HG02884 (cell line): Measurements from ENCODE around the gene LDLRAD2.
"Not testable (repeated sequence)": the region's sequence is repeated elsewhere in the genome, so short reads cannot be mapped to it uniquely, and the experiment has no call there.

ENCODE experiments used
- ATAC-seq: cut with Tn5 transposase; IDR thresholded peaks from one replicate; pipeline ENCODE4 v1.9.1; 2021; ENCODE audit warnings: mild to moderate bottlenecking, moderate library complexity; ENCODE audit not compliant: unreplicated experiment

The LDLRAD2 gene

DNA sequence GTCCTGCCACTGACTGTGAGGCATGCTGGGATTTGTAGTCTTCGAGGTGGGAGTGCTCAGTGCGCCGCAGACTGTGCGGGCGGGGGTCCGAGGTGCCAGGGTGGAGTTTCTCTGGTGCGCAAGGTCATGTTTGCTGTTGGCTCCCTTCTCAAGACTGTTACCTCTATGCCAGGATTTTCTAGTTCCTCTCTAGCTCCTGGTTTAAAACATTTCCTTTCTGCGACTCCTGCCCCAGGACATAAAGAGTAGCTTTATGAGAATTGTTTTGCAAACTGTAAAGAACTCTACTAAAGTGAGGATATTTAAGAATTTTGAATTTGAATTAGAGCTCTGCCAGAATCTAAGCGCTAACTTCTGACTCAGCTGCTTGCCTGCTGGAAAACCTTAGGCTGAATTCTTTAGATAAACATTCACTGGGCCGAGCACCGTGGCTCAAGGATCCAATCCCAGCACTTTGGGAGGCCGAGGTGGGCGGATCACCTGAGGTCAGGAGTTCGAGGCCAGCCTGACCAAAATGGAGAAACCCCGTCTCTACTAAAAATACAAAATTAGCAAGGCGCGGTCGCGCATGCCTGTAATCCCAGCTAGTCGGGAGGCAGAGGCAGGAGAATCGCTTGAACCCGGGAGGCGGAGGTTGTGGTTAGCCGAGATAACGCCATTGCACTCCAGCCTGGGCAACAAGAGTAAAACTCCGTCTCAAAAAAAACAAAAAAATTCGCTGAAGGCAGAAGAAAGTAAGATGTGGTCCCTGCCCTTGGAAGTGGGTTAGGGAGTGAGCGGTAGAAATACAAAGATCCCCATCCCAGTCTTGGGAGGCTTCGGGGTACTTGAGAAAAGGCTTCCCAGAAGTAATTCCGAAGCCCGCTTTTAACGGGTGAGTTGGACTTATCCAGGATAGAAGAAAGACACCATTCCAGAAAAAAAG, 28.1 kb upstream of the LDLRAD2 start:
- ATAC-seq, result no peak

- not testable (repeated sequence) for ATAC-seq
Measured at GRCh38 chr1:21785764-21786163, 26.3 kb upstream of the LDLRAD2 start.

DNA sequence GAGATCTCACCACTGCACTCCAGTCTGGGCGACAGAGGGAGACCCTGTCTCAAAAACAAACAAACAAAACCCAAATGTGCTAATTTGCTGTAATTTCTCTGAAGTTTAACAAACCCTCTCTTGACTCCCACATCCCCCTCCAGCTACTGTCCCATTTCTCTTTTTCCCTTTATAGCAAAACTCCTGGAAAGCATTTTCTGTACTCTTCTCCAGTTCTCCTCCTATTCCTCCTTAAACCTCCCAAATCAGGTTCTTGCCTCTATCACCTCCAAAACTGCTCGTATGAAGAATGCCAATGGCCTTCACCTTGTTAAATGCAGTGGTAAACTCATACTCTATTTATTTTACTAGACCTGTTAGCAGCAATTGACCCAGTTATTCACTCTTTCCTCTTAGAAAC, 25.4 kb upstream of the LDLRAD2 start:
- ATAC-seq, result no peak

DNA sequence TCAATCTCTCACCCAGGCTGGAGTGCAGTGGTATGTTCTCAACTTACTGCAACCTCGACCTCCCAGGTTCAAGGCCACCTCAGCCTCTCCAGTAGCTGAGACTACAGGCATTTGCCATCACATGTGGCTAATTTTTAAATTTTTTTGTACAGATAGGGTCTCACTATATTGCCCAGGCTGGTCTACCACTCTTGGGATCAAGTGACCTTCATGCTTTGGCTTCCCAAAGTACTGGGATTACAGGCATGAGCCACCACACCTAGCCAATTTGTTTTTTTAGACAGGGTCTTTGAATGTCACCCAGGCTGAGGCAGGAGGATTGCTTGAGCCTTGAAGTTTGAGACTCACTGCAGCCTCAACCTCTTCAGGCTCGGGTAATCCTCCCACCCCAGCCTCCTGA, 19.0 kb upstream of the LDLRAD2 start:
- no peak for ATAC-seq

DNA sequence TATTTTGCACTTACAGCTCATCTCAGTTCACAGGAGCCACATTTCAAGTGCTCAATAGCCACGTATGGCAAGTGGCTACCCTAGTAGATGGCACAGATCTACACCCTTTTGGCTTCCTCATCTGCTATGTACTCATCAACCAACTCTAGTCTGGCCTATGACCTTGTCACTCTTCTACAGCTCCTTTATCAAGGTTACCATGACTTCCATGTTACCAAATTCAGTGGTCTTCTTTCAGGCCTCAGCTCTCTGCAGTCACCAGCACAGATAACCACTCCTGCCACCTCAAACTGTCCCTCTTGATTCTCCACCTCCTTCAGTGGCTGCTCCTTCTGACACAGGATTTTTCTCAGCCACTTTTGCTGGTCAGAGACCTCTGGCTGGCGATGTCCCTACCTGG, 17.4 kb upstream of the LDLRAD2 start:
- ATAC-seq, result no peak

DNA sequence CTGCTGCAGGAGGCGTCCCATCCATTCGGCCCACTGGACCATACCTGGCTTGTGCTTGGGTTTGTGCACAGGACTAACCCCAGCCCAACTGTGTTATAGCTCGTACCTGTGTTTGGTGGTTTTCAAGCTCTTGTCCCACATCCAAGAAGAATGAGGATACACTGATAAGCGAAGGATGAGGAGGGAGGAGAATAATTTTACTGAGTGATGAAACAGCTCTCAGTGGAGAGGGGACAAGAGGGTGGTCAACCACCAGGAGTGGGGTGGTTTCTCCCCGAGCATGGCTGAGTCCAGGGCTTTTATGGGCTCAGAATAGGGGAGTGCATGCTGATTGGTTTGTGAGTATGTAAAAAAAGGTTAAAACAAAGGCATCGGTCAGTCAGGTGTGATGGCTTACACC, 17.0 kb upstream of the LDLRAD2 start:
- no peak for ATAC-seq

DNA sequence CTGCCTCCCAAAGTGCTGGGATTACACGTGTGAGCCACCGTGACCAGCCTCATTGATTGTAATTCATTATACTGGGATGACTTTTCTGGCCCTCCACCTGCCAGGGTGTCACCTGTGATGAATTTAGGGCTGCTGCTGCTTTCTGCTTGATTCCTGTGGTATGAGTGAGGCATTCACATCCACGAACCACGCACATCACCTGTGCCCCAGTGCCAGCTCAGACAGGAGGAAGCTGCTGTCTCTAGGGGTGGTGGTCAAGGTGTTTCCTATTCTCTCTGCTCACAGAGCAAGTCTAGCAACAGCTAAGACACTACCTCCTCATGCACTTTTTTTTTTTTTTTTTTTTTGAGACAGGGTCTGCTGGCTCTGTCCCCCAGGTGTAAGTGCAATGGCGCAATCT, 12.3 kb upstream of the LDLRAD2 start:
- no peak for ATAC-seq

- no peak for ATAC-seq
Measured at GRCh38 chr1:21801100-21801499, 11.0 kb upstream of the LDLRAD2 start.

DNA sequence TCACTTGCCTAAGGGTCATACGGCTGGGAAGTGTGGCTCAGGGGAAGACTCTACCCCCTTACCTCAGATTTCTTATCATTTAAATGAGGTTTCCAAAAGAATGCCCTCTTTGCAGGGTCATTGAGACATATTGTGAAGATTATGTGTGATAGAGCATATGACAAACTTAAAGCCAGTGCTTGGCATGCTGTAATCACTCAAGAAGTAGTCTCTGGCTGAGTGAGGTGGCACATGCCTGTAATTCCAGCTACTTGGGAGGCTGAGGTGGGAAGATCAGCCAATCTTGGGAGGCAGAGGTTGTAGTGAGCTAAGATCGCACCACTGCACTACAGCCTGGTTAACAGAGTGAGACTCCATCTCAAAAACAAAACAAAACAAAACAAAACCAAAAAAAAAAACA, 7.5 kb upstream of the LDLRAD2 start:
- no peak for ATAC-seq

- ATAC-seq, result no peak
Measured at GRCh38 chr1:21813542-21813941, 1.5 kb downstream of the LDLRAD2 start.

DNA sequence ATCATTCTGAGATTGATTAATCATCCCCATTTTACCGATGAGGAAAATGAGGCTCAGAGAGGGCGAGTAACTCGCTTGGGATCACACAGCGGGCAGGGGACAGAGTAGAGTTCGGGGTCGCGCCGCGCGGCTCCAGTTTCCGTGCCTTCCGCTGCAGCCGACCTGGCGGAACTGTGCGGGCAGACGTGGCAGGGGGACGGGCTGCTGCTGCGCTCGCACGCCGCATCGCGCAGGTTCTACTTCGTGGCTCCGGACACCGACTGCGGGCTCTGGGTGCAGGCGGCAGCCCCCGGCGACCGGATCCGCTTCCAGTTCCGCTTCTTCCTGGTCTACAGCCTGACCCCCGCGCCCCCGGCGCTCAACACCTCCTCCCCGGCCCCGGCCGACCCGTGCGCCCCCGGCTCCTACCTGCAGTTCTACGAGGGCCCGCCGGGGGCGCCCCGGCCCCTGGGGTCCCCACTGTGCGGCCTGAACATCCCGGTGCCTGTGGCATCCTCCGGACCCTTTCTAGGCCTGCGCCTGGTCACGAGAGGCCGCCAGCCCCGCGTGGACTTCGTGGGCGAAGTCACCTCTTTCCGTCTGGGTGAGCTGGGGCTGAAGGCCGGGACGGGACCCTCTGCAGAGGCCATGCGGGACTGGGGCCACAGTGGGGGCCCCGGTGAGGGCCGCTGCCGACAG, 2.3 kb downstream of the LDLRAD2 start:
- no peak for ATAC-seq

- ATAC-seq, result no peak
Measured at GRCh38 chr1:21814981-21815582, 3.0 kb downstream of the LDLRAD2 start.

- no peak for ATAC-seq
Measured at GRCh38 chr1:21815724-21816321, 3.8 kb downstream of the LDLRAD2 start.

- ATAC-seq, result no peak
Measured at GRCh38 chr1:21816602-21817302, 4.7 kb downstream of the LDLRAD2 start.

DNA sequence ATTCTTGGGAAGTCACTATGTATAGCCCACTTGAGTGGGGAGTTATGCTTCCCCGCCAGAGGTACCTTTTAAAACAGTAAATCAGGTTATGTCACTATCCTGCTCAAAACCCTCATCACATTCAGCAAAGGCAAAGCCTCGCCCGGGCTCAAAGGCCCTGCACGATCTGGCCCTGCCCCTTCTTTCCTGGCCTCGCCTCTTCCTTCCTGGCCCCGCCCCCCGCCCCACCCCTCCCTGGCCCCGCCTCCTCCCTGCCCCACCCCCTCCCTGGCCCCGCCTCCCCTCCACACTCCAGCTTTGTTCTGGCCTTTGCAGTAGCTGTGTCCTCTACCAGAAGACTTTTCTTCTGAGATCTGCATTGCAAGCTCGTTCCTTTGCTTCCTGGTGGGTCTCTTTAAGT, 6.6 kb downstream of the LDLRAD2 start:
- ATAC-seq, result no peak

- ATAC-seq, result no peak
Measured at GRCh38 chr1:21820597-21821232, 8.7 kb downstream of the LDLRAD2 start.

DNA sequence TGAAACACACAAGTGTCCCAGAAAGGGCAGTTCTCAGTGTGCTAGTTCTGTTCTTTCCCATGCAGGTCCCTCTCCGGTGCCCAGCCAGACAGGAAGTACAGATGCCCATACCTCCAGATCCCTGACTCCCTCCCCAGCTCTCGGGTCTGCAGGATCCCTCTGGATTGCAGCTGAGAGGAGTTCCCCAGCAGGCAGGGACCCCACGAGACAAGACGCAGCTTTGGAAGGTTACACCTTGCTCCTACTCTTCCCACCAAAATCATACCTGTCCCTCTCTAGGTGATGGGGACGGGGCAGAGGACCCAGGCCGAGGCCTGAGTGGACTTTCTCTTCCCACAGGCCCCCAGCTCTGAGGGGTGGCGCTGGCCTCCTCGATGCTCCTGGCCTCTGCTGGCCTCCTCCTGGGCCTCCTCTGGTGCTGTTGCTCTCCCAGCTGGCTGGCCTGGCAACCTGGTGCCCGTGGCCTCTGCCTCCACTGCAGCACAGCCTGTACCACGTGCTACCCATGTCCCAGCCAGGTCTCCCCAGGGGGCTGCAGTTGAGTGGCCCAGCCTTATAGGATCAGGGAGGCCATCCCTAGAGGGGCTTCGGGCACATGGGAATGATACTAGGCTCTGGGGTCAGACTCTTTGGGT, 9.4 kb downstream of the LDLRAD2 start:
- ATAC-seq, result no peak

- ATAC-seq, result no peak
Measured at GRCh38 chr1:21822349-21822748, 10.3 kb downstream of the LDLRAD2 start.

GRCh38 chr1:21823206-21823979, 11.3 kb downstream of the LDLRAD2 start:
- ATAC-seq, result no peak
